ENCODE measurements around the gene STEEP1.

The STEEP1 gene

GRCh38 chrX:119602701-119603255, 37.6 kb upstream of the STEEP1 start:
- DNase-seq (ENCODE audit: low spot score): no peak
- no peak for TF ChIP-seq CTCF (IDR thresholded peaks at IDR 0.05)
- H3K4me3 ChIP-seq: no peak overlapping the region
- H3K27ac ChIP-seq: no peak overlapping the region

GRCh38 chrX:119589810-119590209, 24.6 kb upstream of the STEEP1 start:
- DNase-seq (ENCODE audit: low spot score): no peak
- H3K27ac ChIP-seq: no peak overlapping the region
- TF ChIP-seq CTCF (IDR thresholded peaks at IDR 0.05): no peak
- no peak overlapping the region for H3K4me3 ChIP-seq

GRCh38 chrX:119583431-119584059, 18.3 kb upstream of the STEEP1 start:
- no peak for DNase-seq (ENCODE audit: low spot score)
- TF ChIP-seq CTCF (IDR thresholded peaks at IDR 0.05): no peak
- Histone ChIP-seq H3K4me3 (no peak overlapping the region), H3K27ac (no peak overlapping the region)

GRCh38 chrX:119579414-119579813, 14.2 kb upstream of the STEEP1 start:
- DNase-seq (ENCODE audit: low spot score): no peak
- no peak overlapping the region for H3K4me3 ChIP-seq
- TF ChIP-seq CTCF (IDR thresholded peaks at IDR 0.05): no peak
- no peak overlapping the region for H3K27ac ChIP-seq

- peak; percentile 90 for DNase-seq (ENCODE audit: low spot score)
- peak; percentile 29 for TF ChIP-seq CTCF (IDR thresholded peaks at IDR 0.05)
Observed at GRCh38 chrX:119574394-119575266, 9.4 kb upstream of the STEEP1 start, which contains the start of gene UBE2A. Gene UBE2A, plus strand, starts transcription at chrX:119574563. Its CDS starts 149 bp downstream, at chrX:119574712.

GRCh38 chrX:119573840-119574393, 8.7 kb upstream of the STEEP1 start:
- peak overlapping the region; percentile 85 for H3K4me3 ChIP-seq
- peak overlapping the region; percentile 81 to 96 for H3K27ac ChIP-seq
- TF ChIP-seq CTCF (IDR thresholded peaks at IDR 0.05): no peak
- DNase-seq (ENCODE audit: low spot score): peak; percentile 80

More at GRCh38 chrX:119574394-119575266, 9.4 kb upstream of the STEEP1 start, which contains the start of gene UBE2A:
- Histone ChIP-seq H3K4me3 (peak within 1 kb of the TSS; percentile 85), H3K27ac (peak within 1 kb of the TSS; percentile 81 to 96)
